Uterus (tissue), 4 donors: ENCODE results near the gene MRPL28. TPM values are rescaled to one million over a fixed set of nuclear protein-coding genes. Genes with fewer than 3 reads are reported as not detected.
"Not testable (repeated sequence)": the region's sequence is repeated elsewhere in the genome, so short reads cannot be mapped to it uniquely, and the experiment has no call there.

Experiments
- DNase-seq, 2 donors: peaks; one replicate each; pipeline ENCODE4 v3.0.0-alpha.2; 2019 to 2020
- H3K27ac ChIP-seq, 2 donors: fragments of 200-600 bp; sonication (generic); 1 replicate in 1 of 2; 2 replicates in 1 of 2; pipeline ENCODE4 v1.5.1; 2016 to 2018
- H3K27me3 ChIP-seq, 2 donors: fragments of 200-600 bp; sonication (generic); one replicate each; pipeline ENCODE4 v1.5.1; 2018 to 2019; ENCODE audit warnings: control low read depth in 1 of 2
- H3K36me3 ChIP-seq, 2 donors: fragments of 200-600 bp; sonication (generic); one replicate each; pipeline ENCODE4 v1.5.1; 2019; ENCODE audit warnings: control low read depth in 1 of 2
- H3K4me1 ChIP-seq, 2 donors: fragments of 200-600 bp; sonication (generic); one replicate each; pipeline ENCODE4 v1.5.1; 2018 to 2019; ENCODE audit warnings: control low read depth in 1 of 2
- H3K4me3 ChIP-seq, 2 donors: fragments of 200-600 bp; sonication (generic); 1 replicate in 1 of 2; 2 replicates in 1 of 2; pipeline ENCODE4 v1.5.1; 2018 to 2019; ENCODE audit warnings: mild to moderate bottlenecking in 1 of 2
- H3K9me3 ChIP-seq, 2 donors: fragments of 200-600 bp; sonication (generic); one replicate each; pipeline ENCODE4 v1.5.1; 2019; ENCODE audit warnings: control low read depth in 1 of 2
- CTCF ChIP-seq, 4 experiments: fragments of 200-600 bp in 2 of 4; fragments of 450-650 bp in 2 of 4; sonication (generic) in 2 of 4; IDR thresholded peaks; one replicate each; pipeline ENCODE4 v1.5.1; 2016 to 2019; ENCODE audit warnings: antibody characterized with exemption in 4 of 4, mild to moderate bottlenecking in 2 of 4, moderate library complexity in 1 of 4
- POLR2A ChIP-seq, 2 donors: fragments of 450-650 bp; IDR thresholded peaks; one replicate each; pipeline ENCODE4 v1.6.1; 2016; ENCODE audit warnings: antibody characterized with exemption in 2 of 2, mild to moderate bottlenecking in 1 of 2, moderate library complexity in 1 of 2
- intact Hi-C: fragments of 100-400 bp; cut with DNase I; formaldehyde crosslinking; loops from one replicate; pipeline ENCODE4 v1.15.1; 2023; ENCODE audit warnings: low total_unique reads
- total RNA-seq, 4 donors: library from RNA; depleted of rRNA in 3 of 4; stranded (reverse); fragments of >200 nt in 3 of 4; gene quantifications; one replicate each; pipeline versions ENCODE4 v1.1.0 to v1.2.4, GENCODE V29; 2014 to 2023
- donor health status: DM: yes; HTN: yes; CAD: no.

The MRPL28 gene
- total RNA-seq, 4 donors from 2014 or later, result 32.4 to 97.3 (median 50.1) TPM

- intact Hi-C loops, result no loop called here
- no peaks in the 10 kb centered on the region for H3K36me3 ChIP-seq
- H3K9me3 ChIP-seq, result no peaks in the 10 kb centered on the region
- no peak for DNase-seq
- no peak for TF ChIP-seq POLR2A (IDR thresholded peaks at IDR 0.05)
- TF ChIP-seq CTCF (IDR thresholded peaks at IDR 0.05), result no peak
- H3K4me1 ChIP-seq, result peaks cover 0 to 6% of the 10 kb centered on the region in 2 donors
- no peak overlapping the region for H3K4me3 ChIP-seq
- no peaks in the 10 kb centered on the region for H3K27me3 ChIP-seq
- H3K27ac ChIP-seq, result no peak overlapping the region
These were observed 20.1 kb downstream of the MRPL28 start for GRCh38 chr16:350203-350602.

GRCh38 chr16:349211-349610, 21.1 kb downstream of the MRPL28 start:
- TF ChIP-seq POLR2A (IDR thresholded peaks at IDR 0.05) (no peak), CTCF (IDR thresholded peaks at IDR 0.05) (no peak)

GRCh38 chr16:348495-348894, 21.8 kb downstream of the MRPL28 start:
- not testable (repeated sequence) for H3K27me3 ChIP-seq, H3K36me3 ChIP-seq, DNase-seq, H3K4me3 ChIP-seq, H3K27ac ChIP-seq, H3K9me3 ChIP-seq, H3K4me1 ChIP-seq
- intact Hi-C loops, result loop anchor here (10.0 kb wide), 1 partner anchor 64 kb away; the partner anchor contains the start of genes ARHGDIG and PDIA2

More at GRCh38 chr16:349211-349610, 21.1 kb downstream of the MRPL28 start:
- DNase-seq, result no peak
- no peaks in the 10 kb centered on the region for H3K36me3 ChIP-seq
- H3K9me3 ChIP-seq, result no peaks in the 10 kb centered on the region
- H3K27ac ChIP-seq, result no peak overlapping the region
- peaks cover 0 to 6% of the 10 kb centered on the region in 2 donors for H3K4me1 ChIP-seq
- no peak overlapping the region for H3K4me3 ChIP-seq
- intact Hi-C loops, result loop anchor here (10.0 kb wide), 1 partner anchor 64 kb away; the partner anchor contains the start of genes ARHGDIG and PDIA2
- no peaks in the 10 kb centered on the region for H3K27me3 ChIP-seq

GRCh38 chr16:347203-347602, 23.1 kb downstream of the MRPL28 start:
- intact Hi-C loops, result loop anchor here (10.0 kb wide), 1 partner anchor 62 kb away; the partner anchor contains the start of genes ARHGDIG and PDIA2

GRCh38 chr16:346587-346986, 23.8 kb downstream of the MRPL28 start:
- DNase-seq, result no peak
- intact Hi-C loops, result loop anchor here (10.0 kb wide), 1 partner anchor 62 kb away; the partner anchor contains the start of genes ARHGDIG and PDIA2
- Histone ChIP-seq H3K27me3 (no peaks in the 10 kb centered on the region), H3K4me3 (no peak overlapping the region), H3K9me3 (no peaks in the 10 kb centered on the region), H3K27ac (no peak overlapping the region), H3K36me3 (no peaks in the 10 kb centered on the region), H3K4me1 (peaks cover 0 to 5% of the 10 kb centered on the region in 2 donors)
- TF ChIP-seq CTCF (IDR thresholded peaks at IDR 0.05) (no peak), POLR2A (IDR thresholded peaks at IDR 0.05) (no peak)

More at GRCh38 chr16:347203-347602, 23.1 kb downstream of the MRPL28 start:
- TF ChIP-seq POLR2A (IDR thresholded peaks at IDR 0.05) (no peak), CTCF (IDR thresholded peaks at IDR 0.05) (no peak)
- no peaks in the 10 kb centered on the region for H3K27me3 ChIP-seq
- DNase-seq, result no peak
- peaks cover 0 to 6% of the 10 kb centered on the region in 2 donors for H3K4me1 ChIP-seq
- no peaks in the 10 kb centered on the region for H3K36me3 ChIP-seq
- no peak overlapping the region for H3K27ac ChIP-seq
- H3K4me3 ChIP-seq, result no peak overlapping the region
- H3K9me3 ChIP-seq, result no peaks in the 10 kb centered on the region
